ENCODE results near the gene NCAM1.

NCAM1 gene

DNA sequence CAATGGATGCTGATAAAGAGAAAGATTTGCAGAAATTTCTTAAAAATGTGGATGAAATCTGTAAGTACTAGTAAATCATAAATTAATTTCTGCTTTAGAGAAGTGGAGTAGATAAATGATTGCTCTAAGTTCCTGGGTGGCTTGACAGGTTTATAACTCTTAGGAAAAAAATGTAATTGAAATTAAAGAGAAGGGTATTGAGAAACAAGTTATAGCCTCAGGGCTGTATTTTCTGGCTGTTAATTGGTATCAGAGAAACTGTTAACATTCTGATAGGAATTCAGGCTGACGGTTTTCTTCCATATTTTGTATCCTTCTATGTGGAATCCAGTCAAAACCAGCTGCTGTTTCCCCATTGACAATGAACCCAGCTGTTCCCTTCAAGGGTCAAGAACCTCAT, 355.0 kb downstream of the NCAM1 start:
- no peak for TF ChIP-seq BHLHE40 (IDR thresholded peaks at IDR 0.05; ENCODE audit: borderline replicate concordance)
- TF ChIP-seq HDGF (IDR thresholded peaks at IDR 0.05; ENCODE audit: borderline replicate concordance) = no peak
- TF ChIP-seq PKNOX1 (IDR thresholded peaks at IDR 0.05) = no peak
- TF ChIP-seq LEF1 (IDR thresholded peaks at IDR 0.05; ENCODE audit: borderline replicate concordance) = no peak
- no peak for TF ChIP-seq ZNF384 (IDR thresholded peaks at IDR 0.05)
- TF ChIP-seq NFRKB (IDR thresholded peaks at IDR 0.05) = no peak
- no peak for TF ChIP-seq FOXA1 (IDR thresholded peaks at IDR 0.05)
- TF ChIP-seq SUZ12 (IDR thresholded peaks at IDR 0.05) = no peak
- TF ChIP-seq SP1 (IDR thresholded peaks at IDR 0.05) = no peak
- TF ChIP-seq L3MBTL2 (conservative IDR thresholded peaks at IDR 0.05) = no peak
- TF ChIP-seq FOXK2 (IDR thresholded peaks at IDR 0.05) = no peak
- no peak for TF ChIP-seq TARDBP (IDR thresholded peaks at IDR 0.05)
- TF ChIP-seq ELF4 (IDR thresholded peaks at IDR 0.05) = no peak
- no peak for TF ChIP-seq ARNT (IDR thresholded peaks at IDR 0.05)
- ChIA-PET POLR2A (no interaction called here), CTCF (interaction anchor here (0.7 kb wide), 1 partner anchor 58 kb away, joined by 3 read pairs; no protein-coding TSS in a partner anchor)
- DNase-seq (ENCODE audit: extremely low spot score) = no peak

DNA sequence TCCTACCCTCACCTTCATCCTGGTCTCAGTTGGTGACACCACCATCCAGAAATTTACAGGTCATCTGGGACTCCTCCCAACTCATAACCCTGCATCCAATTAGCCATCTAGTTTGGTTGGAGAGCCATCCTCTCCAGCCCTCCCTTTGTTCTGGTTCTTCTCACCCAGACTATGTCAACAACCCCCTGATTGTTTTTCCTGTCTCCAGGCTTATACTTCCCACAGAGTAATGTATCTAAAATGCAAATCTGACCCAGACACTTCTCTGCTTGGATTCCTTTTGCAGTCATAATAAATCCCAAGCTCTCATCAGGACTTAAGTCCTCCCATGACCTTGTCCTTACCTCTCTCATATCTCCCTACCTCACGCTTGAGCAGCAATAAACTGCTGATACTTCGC, 356.1 kb downstream of the NCAM1 start:
- POLR2A ChIA-PET = interaction anchor here (1.1 kb wide), 1 partner anchor 9 kb away, joined by 3 read pairs; no protein-coding TSS in a partner anchor
- CTCF ChIA-PET = interaction anchor here (0.8 kb wide), 1 partner anchor 870 kb away, joined by 3 read pairs; no protein-coding TSS in a partner anchor
- DNase-seq (ENCODE audit: extremely low spot score) = no peak
- TF ChIP-seq FOXM1 (IDR thresholded peaks at IDR 0.05; ENCODE audit: borderline replicate concordance) (no peak), ZNF384 (IDR thresholded peaks at IDR 0.05) (no peak), FOXA1 (IDR thresholded peaks at IDR 0.05) (no peak), NFRKB (IDR thresholded peaks at IDR 0.05) (no peak), LEF1 (IDR thresholded peaks at IDR 0.05; ENCODE audit: borderline replicate concordance) (no peak), HDGF (IDR thresholded peaks at IDR 0.05; ENCODE audit: borderline replicate concordance) (no peak), BHLHE40 (IDR thresholded peaks at IDR 0.05; ENCODE audit: borderline replicate concordance) (no peak), TARDBP (IDR thresholded peaks at IDR 0.05) (no peak), L3MBTL2 (conservative IDR thresholded peaks at IDR 0.05) (no peak), ARNT (IDR thresholded peaks at IDR 0.05) (no peak), FOXK2 (IDR thresholded peaks at IDR 0.05) (no peak), PKNOX1 (IDR thresholded peaks at IDR 0.05) (no peak), ELF4 (IDR thresholded peaks at IDR 0.05) (no peak)

DNA sequence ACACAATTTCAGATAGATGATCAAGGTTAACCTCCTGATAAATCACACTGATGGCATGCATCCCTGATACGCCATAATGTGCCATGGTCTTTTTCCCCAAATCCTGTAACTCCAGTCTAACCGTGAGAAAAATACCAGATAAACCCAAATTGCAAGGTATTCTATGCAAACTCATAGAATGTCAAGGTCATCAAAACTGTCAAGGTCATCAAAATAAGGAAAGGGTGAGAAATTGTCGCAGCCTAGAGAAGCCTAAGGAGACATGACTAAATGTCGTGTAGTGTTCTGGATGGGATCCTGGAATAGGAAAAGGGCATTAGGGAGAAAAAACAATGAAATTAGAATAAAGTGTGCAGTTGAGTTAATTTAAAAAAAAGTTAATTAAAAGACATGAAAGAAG, 357.9 kb downstream of the NCAM1 start:
- CTCF ChIA-PET = interaction anchor here (0.7 kb wide), 1 partner anchor 587 kb away, joined by 4 read pairs; no protein-coding TSS in a partner anchor
- POLR2A ChIA-PET = no interaction called here
- TF ChIP-seq LEF1 (IDR thresholded peaks at IDR 0.05; ENCODE audit: borderline replicate concordance) = no peak
- TF ChIP-seq PKNOX1 (IDR thresholded peaks at IDR 0.05) = no peak
- no peak for TF ChIP-seq TARDBP (IDR thresholded peaks at IDR 0.05)
- no peak for TF ChIP-seq CTBP1 (IDR thresholded peaks at IDR 0.05; ENCODE audit: borderline replicate concordance)
- no peak for TF ChIP-seq SUZ12 (IDR thresholded peaks at IDR 0.05)
- TF ChIP-seq SP1 (IDR thresholded peaks at IDR 0.05) = no peak
- no peak for TF ChIP-seq FOXA1 (IDR thresholded peaks at IDR 0.05)
- no peak for TF ChIP-seq L3MBTL2 (conservative IDR thresholded peaks at IDR 0.05)
- TF ChIP-seq FOXK2 (IDR thresholded peaks at IDR 0.05) = no peak
- DNase-seq (ENCODE audit: extremely low spot score) = no peak

GRCh38 chr11:113322158-113322557, 360.9 kb downstream of the NCAM1 start:
- ChIA-PET POLR2A (no interaction called here), CTCF (no interaction called here)
- DNase-seq (ENCODE audit: extremely low spot score) = no peak
- no peak for TF ChIP-seq TARDBP (IDR thresholded peaks at IDR 0.05)
- no peak for TF ChIP-seq L3MBTL2 (conservative IDR thresholded peaks at IDR 0.05)
- no peak for TF ChIP-seq SUZ12 (IDR thresholded peaks at IDR 0.05)
- no peak for TF ChIP-seq FOXM1 (IDR thresholded peaks at IDR 0.05; ENCODE audit: borderline replicate concordance)
- TF ChIP-seq HDGF (IDR thresholded peaks at IDR 0.05; ENCODE audit: borderline replicate concordance) = no peak
- TF ChIP-seq FOXK2 (IDR thresholded peaks at IDR 0.05) = no peak
- TF ChIP-seq ELF4 (IDR thresholded peaks at IDR 0.05) = no peak
- TF ChIP-seq ZNF384 (IDR thresholded peaks at IDR 0.05) = no peak
- no peak for TF ChIP-seq FOXA1 (IDR thresholded peaks at IDR 0.05)
- no peak for TF ChIP-seq BHLHE40 (IDR thresholded peaks at IDR 0.05; ENCODE audit: borderline replicate concordance)
- no peak for TF ChIP-seq PKNOX1 (IDR thresholded peaks at IDR 0.05)
- no peak for TF ChIP-seq CTBP1 (IDR thresholded peaks at IDR 0.05; ENCODE audit: borderline replicate concordance)
- no peak for TF ChIP-seq LEF1 (IDR thresholded peaks at IDR 0.05; ENCODE audit: borderline replicate concordance)
- TF ChIP-seq SP1 (IDR thresholded peaks at IDR 0.05) = no peak
- no peak for TF ChIP-seq ARNT (IDR thresholded peaks at IDR 0.05)
- TF ChIP-seq NFRKB (IDR thresholded peaks at IDR 0.05) = no peak

GRCh38 chr11:113324250-113324649, 363.0 kb downstream of the NCAM1 start:
- ChIA-PET CTCF (no interaction called here), POLR2A (interaction anchor here (0.8 kb wide), 1 partner anchor 10 kb away, joined by 4 read pairs; the partner anchor contains the start of gene TTC12)
- no peak for TF ChIP-seq HDGF (IDR thresholded peaks at IDR 0.05; ENCODE audit: borderline replicate concordance)
- no peak for TF ChIP-seq PKNOX1 (IDR thresholded peaks at IDR 0.05)
- no peak for TF ChIP-seq NFRKB (IDR thresholded peaks at IDR 0.05)
- no peak for TF ChIP-seq SP1 (IDR thresholded peaks at IDR 0.05)
- no peak for TF ChIP-seq ELF4 (IDR thresholded peaks at IDR 0.05)
- TF ChIP-seq LEF1 (IDR thresholded peaks at IDR 0.05; ENCODE audit: borderline replicate concordance) = no peak
- no peak for TF ChIP-seq CTBP1 (IDR thresholded peaks at IDR 0.05; ENCODE audit: borderline replicate concordance)
- TF ChIP-seq ZNF384 (IDR thresholded peaks at IDR 0.05) = no peak
- TF ChIP-seq L3MBTL2 (conservative IDR thresholded peaks at IDR 0.05) = no peak
- no peak for TF ChIP-seq ARNT (IDR thresholded peaks at IDR 0.05)
- no peak for TF ChIP-seq TARDBP (IDR thresholded peaks at IDR 0.05)
- TF ChIP-seq FOXK2 (IDR thresholded peaks at IDR 0.05) = no peak
- TF ChIP-seq FOXA1 (IDR thresholded peaks at IDR 0.05) = no peak
- TF ChIP-seq SUZ12 (IDR thresholded peaks at IDR 0.05) = no peak
- TF ChIP-seq FOXM1 (IDR thresholded peaks at IDR 0.05; ENCODE audit: borderline replicate concordance) = no peak
- no peak for DNase-seq (ENCODE audit: extremely low spot score)
